WTC11 (cell line): ENCODE results near the gene CYREN.

Experiments used
- IRF2 ChIP-seq: sonication (generic); formaldehyde crosslinking; IDR thresholded peaks from 2 replicates; pipeline ENCODE4 v1.8.0; 2022; ENCODE audit warnings: low read depth, missing genetic modification reagents, borderline replicate concordance
- NR1H2 ChIP-seq: sonication (generic); formaldehyde crosslinking; IDR thresholded peaks from 2 replicates; pipeline ENCODE4 v1.9.0; 2021; ENCODE audit warnings: mild to moderate bottlenecking, moderate library complexity, missing genetic modification reagents
- RORB ChIP-seq: fragments of 250-450 bp; sonication (Bioruptor Pico); IDR thresholded peaks from 2 replicates; pipeline ENCODE4 v1.9.0; 2021; ENCODE audit warnings: mild to moderate bottlenecking
- SP1 ChIP-seq: sonication (generic); formaldehyde crosslinking; conservative IDR thresholded peaks from 2 replicates; pipeline ENCODE4 v1.8.1; 2022; ENCODE audit warnings: missing genetic modification reagents
- TEAD4 ChIP-seq: sonication (generic); formaldehyde crosslinking; IDR thresholded peaks from 2 replicates; pipeline ENCODE4 v1.8.0; 2022; ENCODE audit warnings: mild to moderate bottlenecking, missing genetic modification reagents
- TF ChIP-seq, protein P1 (sequence below): sonication (generic); formaldehyde crosslinking; IDR thresholded peaks from 2 replicates; pipeline ENCODE4 v1.8.1; 2023; ENCODE audit warnings: mild to moderate bottlenecking, moderate library complexity, missing genetic modification reagents
- TF ChIP-seq, protein P2 (sequence below): sonication (generic); formaldehyde crosslinking; IDR thresholded peaks from 2 replicates; pipeline ENCODE4 v1.8.0; 2022; ENCODE audit warnings: mild to moderate bottlenecking, missing genetic modification reagents
- TF ChIP-seq, protein P3 (sequence below): fragments of 200-600 bp; IDR thresholded peaks from 2 replicates; pipeline ENCODE4 v1.8.0; 2022; ENCODE audit warnings: antibody characterized with exemption
- TF ChIP-seq, protein P4 (sequence below): sonication (generic); formaldehyde crosslinking; IDR thresholded peaks from 2 replicates; pipeline ENCODE4 v1.8.1; 2022; ENCODE audit warnings: mild to moderate bottlenecking, moderate library complexity, missing genetic modification reagents
- TF ChIP-seq, protein P5 (sequence below): sonication (generic); formaldehyde crosslinking; IDR thresholded peaks from 2 replicates; pipeline ENCODE4 v1.8.0; 2022; ENCODE audit warnings: mild to moderate bottlenecking, missing genetic modification reagents

DNA sequence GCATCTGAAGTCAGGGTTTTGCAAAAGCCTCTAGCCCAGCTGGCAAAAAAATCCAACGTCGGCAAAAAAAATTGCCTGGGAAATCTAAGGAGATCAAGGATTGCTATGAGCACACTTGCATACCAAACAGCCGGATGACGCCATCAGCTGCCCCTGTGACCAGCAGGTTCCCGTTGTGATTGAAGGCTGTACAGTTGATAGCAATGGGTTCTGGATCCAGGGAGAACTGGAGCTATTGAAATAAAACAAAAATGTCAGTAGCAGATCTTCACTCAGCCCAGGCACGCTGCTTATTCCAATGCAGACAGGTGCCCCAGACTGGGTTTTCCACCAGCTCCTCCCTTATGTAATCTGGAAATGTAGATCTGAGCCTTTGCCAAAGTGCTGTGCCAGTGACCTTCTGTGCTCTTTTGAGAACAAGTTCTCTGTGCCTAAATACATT, 18.7 kb upstream of the CYREN start:
- TF ChIP-seq, protein P1, sequence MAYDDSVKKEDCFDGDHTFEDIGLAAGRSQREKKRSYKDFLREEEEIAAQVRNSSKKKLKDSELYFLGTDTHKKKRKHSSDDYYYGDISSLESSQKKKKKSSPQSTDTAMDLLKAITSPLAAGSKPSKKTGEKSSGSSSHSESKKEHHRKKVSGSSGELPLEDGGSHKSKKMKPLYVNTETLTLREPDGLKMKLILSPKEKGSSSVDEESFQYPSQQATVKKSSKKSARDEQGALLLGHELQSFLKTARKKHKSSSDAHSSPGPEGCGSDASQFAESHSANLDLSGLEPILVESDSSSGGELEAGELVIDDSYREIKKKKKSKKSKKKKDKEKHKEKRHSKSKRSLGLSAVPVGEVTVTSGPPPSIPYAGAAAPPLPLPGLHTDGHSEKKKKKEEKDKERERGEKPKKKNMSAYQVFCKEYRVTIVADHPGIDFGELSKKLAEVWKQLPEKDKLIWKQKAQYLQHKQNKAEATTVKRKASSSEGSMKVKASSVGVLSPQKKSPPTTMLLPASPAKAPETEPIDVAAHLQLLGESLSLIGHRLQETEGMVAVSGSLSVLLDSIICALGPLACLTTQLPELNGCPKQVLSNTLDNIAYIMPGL = no peak
- TF ChIP-seq, protein P2, sequence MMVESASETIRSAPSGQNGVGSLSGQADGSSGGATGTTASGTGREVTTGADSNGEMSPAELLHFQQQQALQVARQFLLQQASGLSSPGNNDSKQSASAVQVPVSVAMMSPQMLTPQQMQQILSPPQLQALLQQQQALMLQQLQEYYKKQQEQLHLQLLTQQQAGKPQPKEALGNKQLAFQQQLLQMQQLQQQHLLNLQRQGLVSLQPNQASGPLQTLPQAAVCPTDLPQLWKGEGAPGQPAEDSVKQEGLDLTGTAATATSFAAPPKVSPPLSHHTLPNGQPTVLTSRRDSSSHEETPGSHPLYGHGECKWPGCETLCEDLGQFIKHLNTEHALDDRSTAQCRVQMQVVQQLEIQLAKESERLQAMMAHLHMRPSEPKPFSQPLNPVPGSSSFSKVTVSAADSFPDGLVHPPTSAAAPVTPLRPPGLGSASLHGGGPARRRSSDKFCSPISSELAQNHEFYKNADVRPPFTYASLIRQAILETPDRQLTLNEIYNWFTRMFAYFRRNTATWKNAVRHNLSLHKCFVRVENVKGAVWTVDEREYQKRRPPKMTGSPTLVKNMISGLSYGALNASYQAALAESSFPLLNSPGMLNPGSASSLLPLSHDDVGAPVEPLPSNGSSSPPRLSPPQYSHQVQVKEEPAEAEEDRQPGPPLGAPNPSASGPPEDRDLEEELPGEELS = no peak
- TF ChIP-seq IRF2 (CRISPR knock-in tag) (no peak), TEAD4 (CRISPR knock-in tag) (no peak), RORB (CRISPR knock-in tag) (no peak), SP1 (CRISPR knock-in tag) (no peak), NR1H2 (no peak)
- TF ChIP-seq, protein P3, sequence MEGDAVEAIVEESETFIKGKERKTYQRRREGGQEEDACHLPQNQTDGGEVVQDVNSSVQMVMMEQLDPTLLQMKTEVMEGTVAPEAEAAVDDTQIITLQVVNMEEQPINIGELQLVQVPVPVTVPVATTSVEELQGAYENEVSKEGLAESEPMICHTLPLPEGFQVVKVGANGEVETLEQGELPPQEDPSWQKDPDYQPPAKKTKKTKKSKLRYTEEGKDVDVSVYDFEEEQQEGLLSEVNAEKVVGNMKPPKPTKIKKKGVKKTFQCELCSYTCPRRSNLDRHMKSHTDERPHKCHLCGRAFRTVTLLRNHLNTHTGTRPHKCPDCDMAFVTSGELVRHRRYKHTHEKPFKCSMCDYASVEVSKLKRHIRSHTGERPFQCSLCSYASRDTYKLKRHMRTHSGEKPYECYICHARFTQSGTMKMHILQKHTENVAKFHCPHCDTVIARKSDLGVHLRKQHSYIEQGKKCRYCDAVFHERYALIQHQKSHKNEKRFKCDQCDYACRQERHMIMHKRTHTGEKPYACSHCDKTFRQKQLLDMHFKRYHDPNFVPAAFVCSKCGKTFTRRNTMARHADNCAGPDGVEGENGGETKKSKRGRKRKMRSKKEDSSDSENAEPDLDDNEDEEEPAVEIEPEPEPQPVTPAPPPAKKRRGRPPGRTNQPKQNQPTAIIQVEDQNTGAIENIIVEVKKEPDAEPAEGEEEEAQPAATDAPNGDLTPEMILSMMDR = no peak
- TF ChIP-seq, protein P4, sequence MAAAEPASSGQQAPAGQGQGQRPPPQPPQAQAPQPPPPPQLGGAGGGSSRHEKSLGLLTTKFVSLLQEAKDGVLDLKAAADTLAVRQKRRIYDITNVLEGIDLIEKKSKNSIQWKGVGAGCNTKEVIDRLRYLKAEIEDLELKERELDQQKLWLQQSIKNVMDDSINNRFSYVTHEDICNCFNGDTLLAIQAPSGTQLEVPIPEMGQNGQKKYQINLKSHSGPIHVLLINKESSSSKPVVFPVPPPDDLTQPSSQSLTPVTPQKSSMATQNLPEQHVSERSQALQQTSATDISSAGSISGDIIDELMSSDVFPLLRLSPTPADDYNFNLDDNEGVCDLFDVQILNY (CRISPR knock-in tag) = no peak
- TF ChIP-seq, protein P5, sequence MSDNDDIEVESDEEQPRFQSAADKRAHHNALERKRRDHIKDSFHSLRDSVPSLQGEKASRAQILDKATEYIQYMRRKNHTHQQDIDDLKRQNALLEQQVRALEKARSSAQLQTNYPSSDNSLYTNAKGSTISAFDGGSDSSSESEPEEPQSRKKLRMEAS (CRISPR knock-in tag) = no peak
